22Rv1 (cell line): ENCODE data around the gene NCKAP1.

ENCODE experiments used
- H3K27ac ChIP-seq: fragments of 450-650 bp; 2 replicates; pipeline ENCODE4 v1.5.1; 2017
- ZFX ChIP-seq: fragments of 450-650 bp; IDR thresholded peaks from 2 replicates; pipeline ENCODE4 v1.6.1; 2017; ENCODE audit warnings: antibody characterized with exemption, borderline replicate concordance
- TF ChIP-seq, protein P1 (sequence below): fragments of 450-650 bp; IDR thresholded peaks from 2 replicates; pipeline ENCODE4 v1.5.1; 2017; ENCODE audit warnings: mild to moderate bottlenecking

NCKAP1 gene

DNA sequence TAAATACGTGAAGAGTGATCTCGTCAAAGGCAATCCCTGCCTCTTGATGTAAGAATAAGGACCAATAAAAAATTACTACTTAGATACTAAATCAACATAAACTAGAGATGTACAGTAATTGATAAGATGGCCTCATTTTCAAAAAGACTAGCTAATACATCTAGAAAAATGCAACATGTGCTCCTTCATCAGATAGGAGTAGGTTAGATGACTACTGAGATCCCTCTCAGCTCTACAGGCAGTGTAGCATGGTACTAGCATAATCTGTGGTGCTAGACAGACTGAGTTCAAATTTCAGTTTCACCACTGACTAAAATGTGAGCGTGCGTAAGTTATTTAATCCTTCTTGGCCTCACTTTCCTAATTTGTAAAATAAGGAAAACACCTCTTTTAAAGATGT is 89.2 kb downstream of the NCKAP1 start:
- TF ChIP-seq, protein P1, sequence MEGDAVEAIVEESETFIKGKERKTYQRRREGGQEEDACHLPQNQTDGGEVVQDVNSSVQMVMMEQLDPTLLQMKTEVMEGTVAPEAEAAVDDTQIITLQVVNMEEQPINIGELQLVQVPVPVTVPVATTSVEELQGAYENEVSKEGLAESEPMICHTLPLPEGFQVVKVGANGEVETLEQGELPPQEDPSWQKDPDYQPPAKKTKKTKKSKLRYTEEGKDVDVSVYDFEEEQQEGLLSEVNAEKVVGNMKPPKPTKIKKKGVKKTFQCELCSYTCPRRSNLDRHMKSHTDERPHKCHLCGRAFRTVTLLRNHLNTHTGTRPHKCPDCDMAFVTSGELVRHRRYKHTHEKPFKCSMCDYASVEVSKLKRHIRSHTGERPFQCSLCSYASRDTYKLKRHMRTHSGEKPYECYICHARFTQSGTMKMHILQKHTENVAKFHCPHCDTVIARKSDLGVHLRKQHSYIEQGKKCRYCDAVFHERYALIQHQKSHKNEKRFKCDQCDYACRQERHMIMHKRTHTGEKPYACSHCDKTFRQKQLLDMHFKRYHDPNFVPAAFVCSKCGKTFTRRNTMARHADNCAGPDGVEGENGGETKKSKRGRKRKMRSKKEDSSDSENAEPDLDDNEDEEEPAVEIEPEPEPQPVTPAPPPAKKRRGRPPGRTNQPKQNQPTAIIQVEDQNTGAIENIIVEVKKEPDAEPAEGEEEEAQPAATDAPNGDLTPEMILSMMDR = no peak
- TF ChIP-seq ZFX = no peak
- H3K27ac ChIP-seq = peak overlapping the region; percentile 23; the same call in 1 of the 2 replicates

DNA sequence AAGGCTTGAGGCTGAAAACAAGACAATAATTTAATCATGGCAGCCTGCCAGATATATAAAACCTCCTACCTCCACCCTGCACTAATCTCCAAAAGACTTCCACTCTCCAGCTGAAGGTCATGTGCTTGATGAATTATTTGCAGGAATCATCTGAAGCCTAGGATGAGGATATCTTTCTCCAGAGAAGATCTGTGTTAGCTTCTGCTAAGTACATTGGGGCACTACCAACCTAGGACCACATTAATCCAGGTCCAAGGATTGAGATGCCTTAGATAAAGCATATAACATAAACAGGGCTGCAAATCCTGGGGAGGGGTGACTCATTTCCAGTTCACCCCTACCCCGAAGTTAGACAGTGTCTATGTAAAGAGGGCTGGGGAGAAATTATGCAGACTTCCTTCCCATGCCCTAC is 91.3 kb downstream of the NCKAP1 start:
- TF ChIP-seq, protein P1 = no peak
- TF ChIP-seq ZFX = no peak
- H3K27ac ChIP-seq = no peak overlapping the region

DNA sequence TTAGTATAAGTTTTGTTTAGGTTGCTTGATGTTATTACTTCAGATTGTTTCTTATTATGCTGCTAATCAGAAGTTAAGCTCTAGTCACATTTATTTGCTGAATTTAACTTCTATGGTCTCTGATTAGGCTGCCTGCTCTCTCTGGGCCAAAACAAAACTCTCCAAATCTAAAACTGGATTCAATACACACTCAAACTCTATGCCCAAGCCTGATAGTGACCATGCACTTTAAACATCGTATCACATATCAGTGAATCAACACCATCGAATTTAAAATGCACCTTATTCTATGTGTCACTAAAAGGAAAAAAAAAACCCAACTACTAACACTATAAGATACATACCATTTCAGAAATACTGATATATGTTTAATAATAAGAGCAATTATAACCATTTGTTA is 94.9 kb downstream of the NCKAP1 start:
- TF ChIP-seq, protein P1 = no peak
- no peak for TF ChIP-seq ZFX
- H3K27ac ChIP-seq = no peak overlapping the region

DNA sequence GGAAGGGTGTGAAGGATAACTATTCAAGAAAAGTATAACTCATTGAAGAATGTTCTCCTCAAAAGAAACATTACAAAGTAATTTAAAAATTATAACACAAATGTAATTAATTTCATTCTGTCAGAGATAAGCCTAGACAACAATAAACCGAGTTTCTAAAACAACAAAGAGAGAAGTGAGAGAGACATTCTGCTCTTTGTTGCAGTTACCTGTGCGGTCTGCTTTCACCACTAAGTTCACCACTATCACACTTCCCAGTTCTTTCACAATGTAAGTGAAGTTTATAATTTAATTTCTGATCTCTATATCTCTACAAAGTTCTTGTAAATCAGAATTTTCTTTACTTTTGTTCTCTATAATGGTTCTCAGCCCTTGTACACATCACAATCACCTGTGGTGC is 95.5 kb downstream of the NCKAP1 start:
- TF ChIP-seq, protein P1 = no peak
- no peak for TF ChIP-seq ZFX
- no peak overlapping the region for H3K27ac ChIP-seq

DNA sequence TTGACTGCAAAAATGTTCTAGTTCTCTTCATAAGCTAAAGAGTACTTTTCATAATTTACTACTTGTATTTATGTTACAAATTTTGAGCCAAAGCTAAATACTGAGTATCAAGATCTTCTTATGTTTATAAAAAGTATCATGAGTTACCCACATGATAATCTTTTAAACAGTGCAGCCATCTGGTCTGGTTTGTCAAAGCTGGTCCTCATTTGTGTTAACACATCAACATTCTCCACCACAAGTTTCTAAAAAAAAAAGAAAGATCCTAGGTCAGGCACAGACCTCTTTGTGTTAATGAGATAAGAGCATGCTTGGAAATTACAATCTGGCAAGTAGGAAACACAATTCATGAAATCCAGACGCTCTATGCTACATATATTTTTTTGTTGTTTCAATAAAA is 96.3 kb downstream of the NCKAP1 start:
- no peak overlapping the region for H3K27ac ChIP-seq
- TF ChIP-seq, protein P1 = no peak
- no peak for TF ChIP-seq ZFX

DNA sequence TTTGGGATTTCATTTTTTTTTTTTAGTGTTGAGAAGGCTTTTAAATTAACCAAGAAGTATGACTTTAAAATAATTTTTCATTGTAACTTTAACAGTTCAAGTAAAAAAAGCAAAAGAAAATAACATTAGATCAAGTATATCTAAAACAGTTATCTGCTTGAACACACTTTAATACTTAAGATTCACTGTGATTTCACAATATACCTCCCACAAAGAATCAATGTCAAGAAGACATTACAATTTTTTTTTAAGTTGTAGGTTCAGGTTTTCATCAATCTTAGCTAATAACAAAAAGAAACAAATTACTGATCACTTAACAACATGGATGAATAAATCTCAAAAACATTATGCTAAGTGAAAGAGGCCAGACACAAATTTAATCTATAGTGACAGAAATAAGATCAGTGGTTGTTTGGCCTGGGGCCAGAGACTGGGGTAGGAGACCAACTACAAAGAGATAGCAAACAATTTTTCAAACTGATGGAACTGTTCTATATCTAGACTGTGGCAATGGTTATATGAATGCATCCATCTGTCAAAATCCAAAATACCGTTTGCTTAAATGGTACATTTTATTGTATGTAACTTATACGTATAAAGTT is 97.0 kb downstream of the NCKAP1 start:
- TF ChIP-seq, protein P1 = no peak
- no peak for TF ChIP-seq ZFX
- no peak overlapping the region for H3K27ac ChIP-seq

DNA sequence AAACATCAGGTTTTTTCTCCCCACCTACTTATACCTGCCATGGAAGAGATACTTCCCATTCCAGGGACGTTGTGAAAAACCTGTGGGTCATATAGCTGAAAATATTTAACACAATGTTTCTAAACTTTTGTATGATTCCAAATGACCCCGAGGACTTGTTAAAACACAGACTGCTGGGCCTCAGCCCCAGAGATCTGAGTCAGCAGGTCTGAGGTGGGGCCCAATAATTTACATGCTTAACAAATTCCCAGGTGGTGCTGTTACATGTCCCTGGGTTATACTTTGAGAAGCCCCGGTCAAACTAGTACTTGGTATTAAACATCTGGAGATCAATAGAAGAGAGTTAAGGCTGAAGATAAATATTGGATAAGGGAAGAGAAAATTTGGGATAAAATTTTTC is 100.4 kb downstream of the NCKAP1 start:
- H3K27ac ChIP-seq = no peak overlapping the region
- TF ChIP-seq ZFX = no peak
- TF ChIP-seq, protein P1 = no peak
